Sigmoid colon (tissue), 4 donors: Measurements from ENCODE around the gene PPP4R4.

Experiments
- EP300 ChIP-seq, 4 donors: sonication (generic); formaldehyde crosslinking; IDR thresholded peaks; one replicate each; pipeline ENCODE4 v1.6.1; 2017; ENCODE audit warnings: antibody characterized with exemption in 4 of 4
- POLR2A ChIP-seq, 2 donors: fragments of 450-650 bp; IDR thresholded peaks; one replicate each; pipeline ENCODE4 v1.6.1; 2016; ENCODE audit warnings: antibody characterized with exemption in 2 of 2, mild to moderate bottlenecking in 2 of 2, moderate library complexity in 2 of 2
- POLR2AphosphoS5 ChIP-seq, 4 donors: sonication (generic); formaldehyde crosslinking; IDR thresholded peaks; one replicate each; pipeline ENCODE4 v1.6.1; 2017; ENCODE audit warnings: antibody characterized with exemption in 4 of 4
- TF ChIP-seq, protein P1 (sequence below), 4 experiments: fragments of 450-650 bp in 3 of 4; fragments of 200-600 bp in 1 of 4; IDR thresholded peaks; one replicate each; pipeline ENCODE4 v1.5.1; 2016 to 2019; ENCODE audit warnings: antibody characterized with exemption in 4 of 4, mild to moderate bottlenecking in 3 of 4, moderate library complexity in 2 of 4

DNA sequence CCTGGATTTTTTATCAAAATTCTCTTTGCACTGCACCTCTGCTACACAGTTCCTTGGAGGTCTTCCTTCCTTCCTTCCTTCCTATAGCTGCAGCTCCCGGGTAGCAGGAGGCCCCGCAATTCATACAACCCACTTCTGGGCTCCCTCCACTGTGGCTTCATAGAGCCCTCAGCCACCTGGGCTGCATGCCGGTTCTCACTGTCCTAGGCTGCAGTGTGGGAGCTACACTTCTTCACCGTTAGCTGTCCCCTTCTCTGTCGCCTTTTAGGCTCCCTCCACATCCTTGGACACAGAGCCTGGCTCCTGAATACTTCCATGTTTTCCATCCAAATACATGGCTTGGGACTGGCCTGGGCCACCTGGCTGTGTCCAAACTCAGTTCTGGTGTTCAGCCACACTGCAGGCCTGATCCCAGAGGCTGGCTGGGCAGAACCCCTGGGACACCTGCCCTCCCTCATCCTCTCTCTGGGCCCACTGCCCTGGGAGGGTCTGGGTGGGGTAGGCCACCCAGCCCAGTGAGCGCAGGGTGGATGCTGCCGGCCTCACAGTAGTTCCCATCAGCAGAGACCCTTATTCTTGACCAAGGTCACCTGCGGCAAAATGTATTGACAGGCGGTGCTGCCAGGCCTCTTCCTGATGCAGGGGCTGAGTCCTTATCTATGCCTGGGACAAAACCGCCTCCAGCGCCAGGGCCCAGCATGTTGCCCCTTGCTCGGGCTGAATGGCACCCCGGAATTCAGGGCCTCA lies 117.2 kb downstream of the PPP4R4 start:
- no peak for TF ChIP-seq EP300 (IDR thresholded peaks at IDR 0.05)
- TF ChIP-seq, protein P1, sequence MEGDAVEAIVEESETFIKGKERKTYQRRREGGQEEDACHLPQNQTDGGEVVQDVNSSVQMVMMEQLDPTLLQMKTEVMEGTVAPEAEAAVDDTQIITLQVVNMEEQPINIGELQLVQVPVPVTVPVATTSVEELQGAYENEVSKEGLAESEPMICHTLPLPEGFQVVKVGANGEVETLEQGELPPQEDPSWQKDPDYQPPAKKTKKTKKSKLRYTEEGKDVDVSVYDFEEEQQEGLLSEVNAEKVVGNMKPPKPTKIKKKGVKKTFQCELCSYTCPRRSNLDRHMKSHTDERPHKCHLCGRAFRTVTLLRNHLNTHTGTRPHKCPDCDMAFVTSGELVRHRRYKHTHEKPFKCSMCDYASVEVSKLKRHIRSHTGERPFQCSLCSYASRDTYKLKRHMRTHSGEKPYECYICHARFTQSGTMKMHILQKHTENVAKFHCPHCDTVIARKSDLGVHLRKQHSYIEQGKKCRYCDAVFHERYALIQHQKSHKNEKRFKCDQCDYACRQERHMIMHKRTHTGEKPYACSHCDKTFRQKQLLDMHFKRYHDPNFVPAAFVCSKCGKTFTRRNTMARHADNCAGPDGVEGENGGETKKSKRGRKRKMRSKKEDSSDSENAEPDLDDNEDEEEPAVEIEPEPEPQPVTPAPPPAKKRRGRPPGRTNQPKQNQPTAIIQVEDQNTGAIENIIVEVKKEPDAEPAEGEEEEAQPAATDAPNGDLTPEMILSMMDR (IDR thresholded peaks at IDR 0.05) = no peak
- no peak for TF ChIP-seq POLR2A (IDR thresholded peaks at IDR 0.05)
- TF ChIP-seq POLR2AphosphoS5 (IDR thresholded peaks at IDR 0.05) = no peak
